Measurements from ENCODE around the gene ZBTB42.

- TF ChIP-seq, protein P1, sequence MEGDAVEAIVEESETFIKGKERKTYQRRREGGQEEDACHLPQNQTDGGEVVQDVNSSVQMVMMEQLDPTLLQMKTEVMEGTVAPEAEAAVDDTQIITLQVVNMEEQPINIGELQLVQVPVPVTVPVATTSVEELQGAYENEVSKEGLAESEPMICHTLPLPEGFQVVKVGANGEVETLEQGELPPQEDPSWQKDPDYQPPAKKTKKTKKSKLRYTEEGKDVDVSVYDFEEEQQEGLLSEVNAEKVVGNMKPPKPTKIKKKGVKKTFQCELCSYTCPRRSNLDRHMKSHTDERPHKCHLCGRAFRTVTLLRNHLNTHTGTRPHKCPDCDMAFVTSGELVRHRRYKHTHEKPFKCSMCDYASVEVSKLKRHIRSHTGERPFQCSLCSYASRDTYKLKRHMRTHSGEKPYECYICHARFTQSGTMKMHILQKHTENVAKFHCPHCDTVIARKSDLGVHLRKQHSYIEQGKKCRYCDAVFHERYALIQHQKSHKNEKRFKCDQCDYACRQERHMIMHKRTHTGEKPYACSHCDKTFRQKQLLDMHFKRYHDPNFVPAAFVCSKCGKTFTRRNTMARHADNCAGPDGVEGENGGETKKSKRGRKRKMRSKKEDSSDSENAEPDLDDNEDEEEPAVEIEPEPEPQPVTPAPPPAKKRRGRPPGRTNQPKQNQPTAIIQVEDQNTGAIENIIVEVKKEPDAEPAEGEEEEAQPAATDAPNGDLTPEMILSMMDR (optimal IDR thresholded peaks at IDR 0.05 in 1 of 3, IDR thresholded peaks at IDR 0.05 in 1 of 3, conservative IDR thresholded peaks at IDR 0.05 in 1 of 3; ENCODE audit: extremely low read depth in 1 of 3, insufficient read depth in 2 of 3, low read length in 3 of 3): no peak
- TF ChIP-seq EZH2 (IDR thresholded peaks at IDR 0.05; ENCODE audit: low read length): no peak
Measured at GRCh38 chr14:104830781-104831180, 29.9 kb downstream of the ZBTB42 start.
